SU-DHL-6 (cell line): Measurements from ENCODE around the gene DNAJA4.

Experiments
- H2AFZ ChIP-seq: fragments of 200-600 bp; sonication (generic); 2 replicates; pipeline ENCODE4 v1.6.1; 2014; ENCODE audit warnings: low read depth, mild to moderate bottlenecking, moderate library complexity, mixed read lengths, antibody characterized with exemption, low read length; ENCODE audit not compliant: severe bottlenecking
- H3F3A ChIP-seq: fragments of 200-600 bp; shearing (Covaris generic); 2 replicates; pipeline ENCODE4 v1.6.0; 2016; ENCODE audit warnings: antibody characterized with exemption, mild to moderate bottlenecking; ENCODE audit not compliant: insufficient read depth
- H3K27ac ChIP-seq: fragments of 200-600 bp; sonication (generic); 2 replicates; pipeline ENCODE4 v1.5.1; 2016; ENCODE audit warnings: low read depth, mild to moderate bottlenecking, low read length, moderate library complexity, mixed read lengths
- H3K27me3 ChIP-seq: fragments of 200-600 bp; sonication (generic), shearing (Covaris generic); 2 replicates; pipeline ENCODE4 v1.6.0; 2014; ENCODE audit warnings: mild to moderate bottlenecking, low read length
- H3K36me3 ChIP-seq: fragments of 200-600 bp; sonication (generic); 2 replicates; pipeline ENCODE4 v1.6.1; 2014; ENCODE audit warnings: mild to moderate bottlenecking, low read length, mixed read lengths
- H3K4me2 ChIP-seq: fragments of 300-600, 200-600 bp; shearing (Covaris generic), sonication (generic); 2 replicates; pipeline ENCODE4 v1.6.0; 2014; ENCODE audit warnings: low read length, low read depth, mild to moderate bottlenecking; ENCODE audit not compliant: poor library complexity, severe bottlenecking
- H3K4me3 ChIP-seq: fragments of 200-600 bp; sonication (generic); 2 replicates; pipeline ENCODE4 v1.5.1; 2014; ENCODE audit warnings: antibody characterized with exemption, low read length, mild to moderate bottlenecking, mixed read lengths; ENCODE audit not compliant: insufficient read depth, poor library complexity, severe bottlenecking
- H3K79me2 ChIP-seq: fragments of 200-600 bp; sonication (generic); 2 replicates; pipeline ENCODE4 v1.6.1; 2014; ENCODE audit warnings: mild to moderate bottlenecking, low read length, moderate library complexity; ENCODE audit not compliant: insufficient read depth
- H3K9ac ChIP-seq: fragments of 200-600 bp; sonication (generic); 2 replicates; pipeline ENCODE4 v1.7.0; 2014; ENCODE audit warnings: mild to moderate bottlenecking, low read length
- H3K9me2 ChIP-seq: fragments of 200-600 bp; sonication (generic); replicated peaks from 2 replicates; pipeline ENCODE4 v1.6.1; 2014; ENCODE audit warnings: low read length; ENCODE audit not compliant: insufficient read depth
- H3K9me3 ChIP-seq: fragments of 200-600 bp; sonication (generic); 2 replicates; pipeline ENCODE4 v1.6.1; 2014; ENCODE audit warnings: low read length, mixed read lengths; ENCODE audit not compliant: insufficient read depth
- H4K20me1 ChIP-seq: fragments of 200-600 bp; sonication (generic); 2 replicates; pipeline ENCODE4 v1.6.1; 2014; ENCODE audit warnings: low read depth, mild to moderate bottlenecking, antibody characterized with exemption, low read length, moderate library complexity, mixed read lengths
- CTCF ChIP-seq: fragments of 200-600 bp; sonication (generic); IDR thresholded peaks from one replicate; pipeline ENCODE4 v1.5.1; 2017; ENCODE audit warnings: antibody characterized with exemption, mild to moderate bottlenecking, low read length, moderate library complexity; ENCODE audit not compliant: insufficient read depth, poor library complexity, severe bottlenecking
- EZH2phosphoT487 ChIP-seq: fragments of 200-600 bp; sonication (generic), shearing (Covaris generic); conservative IDR thresholded peaks from 2 replicates; pipeline ENCODE4 v1.6.1; 2018; ENCODE audit warnings: mild to moderate bottlenecking, antibody characterized with exemption, low read length, moderate library complexity, mixed read lengths

DNAJA4 gene

DNA sequence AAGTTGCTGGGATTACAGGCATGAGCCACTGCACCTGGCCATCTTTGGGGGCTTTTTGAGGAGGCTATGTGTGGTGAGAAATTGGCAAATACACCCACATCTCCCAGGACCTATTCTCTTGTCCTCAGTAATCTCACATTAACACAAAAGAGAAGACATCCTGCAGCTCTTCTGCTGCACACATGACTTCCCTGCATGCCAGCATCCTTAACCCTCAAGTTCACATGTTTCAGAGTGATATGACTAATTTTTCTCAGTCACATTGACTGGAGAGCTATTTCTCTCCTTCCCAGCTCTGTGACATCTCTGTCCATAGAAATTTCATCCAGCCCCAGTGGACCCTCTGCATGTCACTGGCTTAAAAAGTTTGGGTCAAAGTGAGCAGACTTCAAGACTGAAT lies 37.0 kb downstream of the DNAJA4 start:
- no peaks in the 10 kb centered on the region for H3K9me3 ChIP-seq
- H3K9me2 ChIP-seq = no peaks in the 10 kb centered on the region
- no peak for TF ChIP-seq EZH2phosphoT487
- TF ChIP-seq CTCF = no peak
- no peaks in the 10 kb centered on the region for H3K27me3 ChIP-seq
- H3K27ac ChIP-seq = no peak overlapping the region
- peaks cover 26% of the 10 kb centered on the region for H3K79me2 ChIP-seq
- H4K20me1 ChIP-seq = no peaks in the 10 kb centered on the region
- no peak overlapping the region for H3K9ac ChIP-seq
- no peak overlapping the region for H2AFZ ChIP-seq
- no peaks in the 10 kb centered on the region for H3F3A ChIP-seq
- no peaks in the 10 kb centered on the region for H3K36me3 ChIP-seq
- no peak overlapping the region for H3K4me2 ChIP-seq
- H3K4me3 ChIP-seq = no peak overlapping the region

GRCh38 chr15:78301828-78302227 lies 37.5 kb downstream of the DNAJA4 start:
- no peaks in the 10 kb centered on the region for H3K9me3 ChIP-seq
- H3K9ac ChIP-seq = no peak overlapping the region
- TF ChIP-seq EZH2phosphoT487 = no peak
- TF ChIP-seq CTCF = no peak
- H3K9me2 ChIP-seq = no peaks in the 10 kb centered on the region
- no peaks in the 10 kb centered on the region for H4K20me1 ChIP-seq
- no peaks in the 10 kb centered on the region for H3K27me3 ChIP-seq
- no peaks in the 10 kb centered on the region for H3F3A ChIP-seq
- H3K4me2 ChIP-seq = no peak overlapping the region
- H3K4me3 ChIP-seq = no peak overlapping the region
- no peaks in the 10 kb centered on the region for H3K36me3 ChIP-seq
- no peak overlapping the region for H3K27ac ChIP-seq
- H3K79me2 ChIP-seq = peaks cover 22% of the 10 kb centered on the region
- no peak overlapping the region for H2AFZ ChIP-seq

- Histone ChIP-seq H3K4me3 (no peak overlapping the region), H3K9me2 (no peaks in the 10 kb centered on the region), H3K79me2 (peaks cover 16% of the 10 kb centered on the region), H3K27me3 (no peaks in the 10 kb centered on the region), H2AFZ (no peak overlapping the region), H3K9me3 (no peaks in the 10 kb centered on the region), H3K27ac (no peak overlapping the region), H3K4me2 (no peak overlapping the region), H4K20me1 (no peaks in the 10 kb centered on the region), H3K36me3 (no peaks in the 10 kb centered on the region), H3F3A (no peaks in the 10 kb centered on the region), H3K9ac (no peak overlapping the region)
- no peak for TF ChIP-seq CTCF
- no peak for TF ChIP-seq EZH2phosphoT487
These were observed 38.4 kb downstream of the DNAJA4 start for GRCh38 chr15:78302579-78303312.
